ENCODE results near the gene AMDHD1. TPM values are rescaled to one million over a fixed set of nuclear protein-coding genes. Genes with fewer than 3 reads are reported as not detected.
A peak's percentile ranks its signal among the peaks of the same experiment; 100 is the strongest.

AMDHD1 gene
- total RNA-seq, 1 experiment from 2014 or later, result 1.2 TPM

- no peaks in the 10 kb centered on the region for H3K36me3 Mint-ChIP-seq (ENCODE audit: insufficient read depth, unreplicated experiment)
- BruUV-seq (replicated peaks), result no TSS peak
- intact Hi-C loops (cut with micrococcal nuclease; ENCODE audit: unreplicated experiment), result no loop called here
- H3K27ac Mint-ChIP-seq (ENCODE audit: unreplicated experiment), result no peak overlapping the region
- CTCF ChIA-PET, result interaction anchor here (0.7 kb wide), 1 partner anchor 35 kb away, joined by 4 read pairs; no protein-coding TSS in a partner anchor
- no peak for TF ChIP-seq CTCF (IDR thresholded peaks at IDR 0.05; ENCODE audit: unreplicated experiment)
- H3K9me3 Mint-ChIP-seq (ENCODE audit: low read depth, unreplicated experiment), result no peaks in the 10 kb centered on the region
- no peaks in the 10 kb centered on the region for H3K4me1 Mint-ChIP-seq (ENCODE audit: low read depth, unreplicated experiment)
- DNase-seq, result no peak
- H3K4me3 Mint-ChIP-seq (ENCODE audit: low read depth, unreplicated experiment), result no peak overlapping the region
- H3K27me3 Mint-ChIP-seq (ENCODE audit: unreplicated experiment), result peaks cover 26% of the 10 kb centered on the region
Observed at GRCh38 chr12:95909871-95910270, 33.3 kb upstream of the AMDHD1 start.

- H3K27ac Mint-ChIP-seq (ENCODE audit: unreplicated experiment), result no peak overlapping the region
- TF ChIP-seq CTCF (IDR thresholded peaks at IDR 0.05; ENCODE audit: unreplicated experiment), result peak; percentile 81
- no peak overlapping the region for H3K4me3 Mint-ChIP-seq (ENCODE audit: low read depth, unreplicated experiment)
- peaks cover 21% of the 10 kb centered on the region for H3K27me3 Mint-ChIP-seq (ENCODE audit: unreplicated experiment)
- no TSS peak for BruUV-seq (replicated peaks)
- CTCF ChIA-PET, result interaction anchor here (0.6 to 2.2 kb wide), 7 partner anchors 25 to 598 kb away, joined by 3 to 15 read pairs (median 7); partner anchors contain the start of genes AMDHD1 and CCDC38
- DNase-seq, result peak; percentile 59
- no peaks in the 10 kb centered on the region for H3K4me1 Mint-ChIP-seq (ENCODE audit: low read depth, unreplicated experiment)
- H3K36me3 Mint-ChIP-seq (ENCODE audit: insufficient read depth, unreplicated experiment), result no peaks in the 10 kb centered on the region
- intact Hi-C loops (cut with micrococcal nuclease; ENCODE audit: unreplicated experiment), result loop anchor here (1.0 kb wide), 2 partner anchors 41 to 80 kb away; no protein-coding TSS in a partner anchor
- no peaks in the 10 kb centered on the region for H3K9me3 Mint-ChIP-seq (ENCODE audit: low read depth, unreplicated experiment)
Observed at GRCh38 chr12:95918194-95918993, 24.7 kb upstream of the AMDHD1 start.

- intact Hi-C loops (cut with micrococcal nuclease; ENCODE audit: unreplicated experiment), result no loop called here
- H3K27ac Mint-ChIP-seq (ENCODE audit: unreplicated experiment), result no peak overlapping the region
- no TSS peak for BruUV-seq (replicated peaks)
- peaks cover 21% of the 10 kb centered on the region for H3K27me3 Mint-ChIP-seq (ENCODE audit: unreplicated experiment)
- no peaks in the 10 kb centered on the region for H3K9me3 Mint-ChIP-seq (ENCODE audit: low read depth, unreplicated experiment)
- H3K4me1 Mint-ChIP-seq (ENCODE audit: low read depth, unreplicated experiment), result no peaks in the 10 kb centered on the region
- no peak for DNase-seq
- CTCF ChIA-PET, result interaction anchor here (0.6 to 2.2 kb wide), 6 partner anchors 24 to 597 kb away, joined by 3 to 15 read pairs (median 8); partner anchors contain the start of genes AMDHD1 and CCDC38
- TF ChIP-seq CTCF (IDR thresholded peaks at IDR 0.05; ENCODE audit: unreplicated experiment), result no peak
- H3K36me3 Mint-ChIP-seq (ENCODE audit: insufficient read depth, unreplicated experiment), result no peaks in the 10 kb centered on the region
- H3K4me3 Mint-ChIP-seq (ENCODE audit: low read depth, unreplicated experiment), result no peak overlapping the region
Observed at GRCh38 chr12:95919110-95919509, 24.0 kb upstream of the AMDHD1 start.

- Mint-ChIP-seq H3K9me3 (ENCODE audit: low read depth, unreplicated experiment) (no peaks in the 10 kb centered on the region), H3K27me3 (ENCODE audit: unreplicated experiment) (peaks cover 31% of the 10 kb centered on the region), H3K4me3 (ENCODE audit: low read depth, unreplicated experiment) (no peak overlapping the region), H3K36me3 (ENCODE audit: insufficient read depth, unreplicated experiment) (no peaks in the 10 kb centered on the region), H3K27ac (ENCODE audit: unreplicated experiment) (no peak overlapping the region), H3K4me1 (ENCODE audit: low read depth, unreplicated experiment) (no peaks in the 10 kb centered on the region)
- no peak for TF ChIP-seq CTCF (IDR thresholded peaks at IDR 0.05; ENCODE audit: unreplicated experiment)
- intact Hi-C loops (cut with micrococcal nuclease; ENCODE audit: unreplicated experiment), result no loop called here
- BruUV-seq (replicated peaks), result no TSS peak
- CTCF ChIA-PET, result no interaction called here
- no peak for DNase-seq
Observed at GRCh38 chr12:95922231-95922630, 20.9 kb upstream of the AMDHD1 start.

All from Calu3 (cell line).